Erythroblast (primary cell): ENCODE results near the gene PRDX1.
"Not testable (repeated sequence)": the region's sequence is repeated elsewhere in the genome, so short reads cannot be mapped to it uniquely, and the experiment has no call there.

Experiments used
- DNase-seq, 2 experiments: peaks; one replicate each; lab custom pipeline; 2025; lab: John Stamatoyannopoulos, UW
- GATA1 ChIP-seq: IDR thresholded peaks from 2 replicates; pipeline ENCODE4 v1.6.1; 2011; ENCODE audit warnings: low read depth, mild to moderate bottlenecking, control low read depth, low read length, moderate library complexity
- POLR2A ChIP-seq: IDR thresholded peaks from 2 replicates; pipeline ENCODE4 v1.6.1; 2011; ENCODE audit warnings: mild to moderate bottlenecking, low read length

The PRDX1 gene

GRCh38 chr1:45479039-45479748, 42.5 kb downstream of the PRDX1 start:
- TF ChIP-seq POLR2A (no peak), GATA1 (no peak)
- DNase-seq, result no peak

- no peak for DNase-seq
- TF ChIP-seq POLR2A (no peak), GATA1 (no peak)
These were observed 43.4 kb downstream of the PRDX1 start for GRCh38 chr1:45478121-45478814.

- DNase-seq, result no peak
- TF ChIP-seq POLR2A (no peak), GATA1 (no peak)
These were observed 44.0 kb downstream of the PRDX1 start for GRCh38 chr1:45477646-45478045.

GRCh38 chr1:45474194-45474593, 47.5 kb downstream of the PRDX1 start:
- not testable (repeated sequence) for DNase-seq

GRCh38 chr1:45473302-45473701, 48.4 kb downstream of the PRDX1 start:
- no peak for DNase-seq
- TF ChIP-seq GATA1 (no peak), POLR2A (no peak)

- no peak for DNase-seq
- TF ChIP-seq POLR2A (no peak), GATA1 (no peak)
These were observed 51.3 kb downstream of the PRDX1 start for GRCh38 chr1:45470306-45470798.

GRCh38 chr1:45467353-45467752, 54.3 kb downstream of the PRDX1 start:
- DNase-seq, result not testable (repeated sequence)

GRCh38 chr1:45465277-45465676, 56.4 kb downstream of the PRDX1 start:
- TF ChIP-seq POLR2A, result no peak
- TF ChIP-seq GATA1, result no peak
- no peak for DNase-seq
